Endodermal cell (in vitro differentiated cells): ENCODE data around the gene PRMT7. TPM values are rescaled to one million over a fixed set of nuclear protein-coding genes. Genes with fewer than 3 reads are reported as not detected.
A peak's percentile ranks its signal among the peaks of the same experiment; 100 is the strongest.

Experiments
- DNase-seq: peaks from one replicate; pipeline ENCODE4 v3.0.0-alpha.2; 2017
- H3K27ac ChIP-seq: 2 replicates; pipeline ENCODE4 v1.5.1; 2013; ENCODE audit warnings: mild to moderate bottlenecking, low read depth, low read length, moderate library complexity
- H3K27me3 ChIP-seq: 2 replicates; pipeline ENCODE4 v1.6.1; 2013; ENCODE audit warnings: mild to moderate bottlenecking, low read length, moderate library complexity; ENCODE audit not compliant: insufficient read depth, control insufficient read depth, poor library complexity, severe bottlenecking
- H3K36me3 ChIP-seq: 2 replicates; pipeline ENCODE4 v1.7.0; 2013; ENCODE audit warnings: mild to moderate bottlenecking, low read length, moderate library complexity; ENCODE audit not compliant: control insufficient read depth, insufficient read depth
- H3K4me1 ChIP-seq: one replicate; pipeline ENCODE4 v1.7.0; 2013; ENCODE audit warnings: low read length; ENCODE audit not compliant: control insufficient read depth, insufficient read depth
- H3K4me3 ChIP-seq: 2 replicates; pipeline ENCODE4 v1.5.1; 2013; ENCODE audit warnings: mild to moderate bottlenecking, low read length, moderate library complexity
- H3K9ac ChIP-seq: 2 replicates; pipeline ENCODE4 v1.6.1; 2013; ENCODE audit warnings: mild to moderate bottlenecking, low read length, moderate library complexity; ENCODE audit not compliant: poor library complexity, severe bottlenecking; ENCODE audit errors: extremely low read depth
- H3K9me3 ChIP-seq: 2 replicates; pipeline ENCODE4 v1.6.1; 2013; ENCODE audit warnings: mild to moderate bottlenecking, low read length, moderate library complexity; ENCODE audit not compliant: control insufficient read depth
- H3K27ac Mint-ChIP-seq: 2 replicates; pipeline ENCODE4 v1.8.0; 2020; ENCODE audit warnings: mixed read lengths
- H3K27me3 Mint-ChIP-seq: 2 replicates; pipeline ENCODE4 v1.8.0; 2021; ENCODE audit warnings: mild to moderate bottlenecking, mixed read lengths; ENCODE audit not compliant: insufficient read depth
- H3K36me3 Mint-ChIP-seq: 2 replicates; pipeline ENCODE4 v1.8.0; 2020; ENCODE audit warnings: low read depth, mixed read lengths
- H3K4me1 Mint-ChIP-seq: 2 replicates; pipeline ENCODE4 v1.8.0; 2020; ENCODE audit warnings: mixed read lengths
- H3K4me3 Mint-ChIP-seq: 2 replicates; pipeline ENCODE4 v1.8.0; 2020; ENCODE audit warnings: mild to moderate bottlenecking, moderate library complexity, mixed read lengths
- H3K9me3 Mint-ChIP-seq: 2 replicates; pipeline ENCODE4 v1.8.0; 2020; ENCODE audit warnings: mild to moderate bottlenecking, mixed read lengths
- WGBS, 2 experiments: methylation state at CpG; one replicate each; pipeline versions ENCODE4 v1.1.5 to v1.1.7; 2013; ENCODE audit warnings: missing lambda C conversion rate in 2 of 2, mixed read lengths in 1 of 2; ENCODE audit not compliant: insufficient coverage in 1 of 2, insufficient read length in 1 of 2; 5-methylcytosine and 5-hydroxymethylcytosine counted together
- total RNA-seq, 2 donors: library from RNA; stranded (reverse); fragmentation: NEBNext Ultra II Directional in 1 of 2; extraction: Animal tissue kit (Norgen Biotek cat#: 25700) in 1 of 2; gene quantifications; 2 replicates in 1 of 2; 3 replicates in 1 of 2; pipeline ENCODE4 v1.2.1, GENCODE V29; 2021
- TF ChIP-seq, protein P1 (sequence below): fragments of 200-600 bp; sonication (generic); conservative IDR thresholded peaks from 2 replicates; pipeline ENCODE4 v1.5.0; 2021; ENCODE audit warnings: antibody characterized with exemption, mild to moderate bottlenecking

Gene PRMT7
- total RNA-seq, 2 donors from 2014 or later: 63.9 to 68.5 TPM

DNA sequence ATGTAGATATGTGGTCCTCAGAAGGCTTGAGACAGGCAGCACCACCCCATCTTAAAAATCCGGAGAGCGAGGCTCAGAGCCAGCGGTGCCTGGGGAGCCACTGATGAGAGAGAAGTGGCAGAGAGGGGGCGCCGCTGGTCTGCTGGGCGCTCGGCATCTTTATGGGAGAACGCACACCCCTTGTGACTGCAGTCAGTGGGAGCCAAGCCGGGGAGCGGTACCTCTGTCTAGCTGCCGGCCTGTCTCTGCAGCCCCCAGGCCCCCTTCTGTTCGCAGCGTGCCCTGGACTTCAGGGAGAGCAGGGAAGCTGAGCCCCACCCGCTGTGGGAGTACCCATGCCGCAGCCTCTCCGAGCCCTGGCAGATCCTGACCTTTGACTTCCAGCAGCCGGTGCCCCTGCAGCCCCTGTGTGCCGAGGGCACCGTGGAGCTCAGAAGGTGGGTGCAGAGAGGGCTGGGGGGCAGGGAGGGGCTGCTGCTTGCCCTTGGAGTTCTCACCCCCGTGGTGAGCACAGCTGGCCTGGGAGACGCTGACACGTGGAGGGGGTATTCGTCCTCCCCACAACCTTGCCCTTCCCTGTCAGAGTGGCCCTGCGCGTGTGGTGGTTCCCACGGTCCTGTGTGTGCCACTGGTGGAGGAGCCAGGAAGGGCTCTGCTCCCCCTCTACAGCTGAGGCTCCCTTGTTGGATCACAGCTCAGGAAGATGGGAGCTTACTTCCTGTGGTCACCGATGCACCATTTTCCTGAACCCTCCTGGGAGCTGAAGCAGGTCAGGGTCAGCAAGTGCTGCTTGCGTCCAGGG is 44.8 kb downstream of the PRMT7 start:
- peaks cover 39% of the 10 kb centered on the region for H3K36me3 ChIP-seq
- WGBS, 2 experiments: 93 to 94% methylated on average over 19 to 28 of the region's 28 CpGs
- Mint-ChIP-seq H3K4me1 (no peaks in the 10 kb centered on the region), H3K27me3 (no peaks in the 10 kb centered on the region), H3K4me3 (no peak overlapping the region), H3K27ac (no peak overlapping the region), H3K9me3 (no peaks in the 10 kb centered on the region), H3K36me3 (peaks cover 37% of the 10 kb centered on the region)
- H3K9ac ChIP-seq: no peak overlapping the region
- no peak overlapping the region for H3K4me3 ChIP-seq
- no peaks in the 10 kb centered on the region for H3K9me3 ChIP-seq
- peak; percentile 79 for DNase-seq
- no peak overlapping the region for H3K27ac ChIP-seq
- no peaks in the 10 kb centered on the region for H3K27me3 ChIP-seq
- TF ChIP-seq, protein P1, sequence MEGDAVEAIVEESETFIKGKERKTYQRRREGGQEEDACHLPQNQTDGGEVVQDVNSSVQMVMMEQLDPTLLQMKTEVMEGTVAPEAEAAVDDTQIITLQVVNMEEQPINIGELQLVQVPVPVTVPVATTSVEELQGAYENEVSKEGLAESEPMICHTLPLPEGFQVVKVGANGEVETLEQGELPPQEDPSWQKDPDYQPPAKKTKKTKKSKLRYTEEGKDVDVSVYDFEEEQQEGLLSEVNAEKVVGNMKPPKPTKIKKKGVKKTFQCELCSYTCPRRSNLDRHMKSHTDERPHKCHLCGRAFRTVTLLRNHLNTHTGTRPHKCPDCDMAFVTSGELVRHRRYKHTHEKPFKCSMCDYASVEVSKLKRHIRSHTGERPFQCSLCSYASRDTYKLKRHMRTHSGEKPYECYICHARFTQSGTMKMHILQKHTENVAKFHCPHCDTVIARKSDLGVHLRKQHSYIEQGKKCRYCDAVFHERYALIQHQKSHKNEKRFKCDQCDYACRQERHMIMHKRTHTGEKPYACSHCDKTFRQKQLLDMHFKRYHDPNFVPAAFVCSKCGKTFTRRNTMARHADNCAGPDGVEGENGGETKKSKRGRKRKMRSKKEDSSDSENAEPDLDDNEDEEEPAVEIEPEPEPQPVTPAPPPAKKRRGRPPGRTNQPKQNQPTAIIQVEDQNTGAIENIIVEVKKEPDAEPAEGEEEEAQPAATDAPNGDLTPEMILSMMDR: peak; percentile 68
- H3K4me1 ChIP-seq: peaks cover 4% of the 10 kb centered on the region

DNA sequence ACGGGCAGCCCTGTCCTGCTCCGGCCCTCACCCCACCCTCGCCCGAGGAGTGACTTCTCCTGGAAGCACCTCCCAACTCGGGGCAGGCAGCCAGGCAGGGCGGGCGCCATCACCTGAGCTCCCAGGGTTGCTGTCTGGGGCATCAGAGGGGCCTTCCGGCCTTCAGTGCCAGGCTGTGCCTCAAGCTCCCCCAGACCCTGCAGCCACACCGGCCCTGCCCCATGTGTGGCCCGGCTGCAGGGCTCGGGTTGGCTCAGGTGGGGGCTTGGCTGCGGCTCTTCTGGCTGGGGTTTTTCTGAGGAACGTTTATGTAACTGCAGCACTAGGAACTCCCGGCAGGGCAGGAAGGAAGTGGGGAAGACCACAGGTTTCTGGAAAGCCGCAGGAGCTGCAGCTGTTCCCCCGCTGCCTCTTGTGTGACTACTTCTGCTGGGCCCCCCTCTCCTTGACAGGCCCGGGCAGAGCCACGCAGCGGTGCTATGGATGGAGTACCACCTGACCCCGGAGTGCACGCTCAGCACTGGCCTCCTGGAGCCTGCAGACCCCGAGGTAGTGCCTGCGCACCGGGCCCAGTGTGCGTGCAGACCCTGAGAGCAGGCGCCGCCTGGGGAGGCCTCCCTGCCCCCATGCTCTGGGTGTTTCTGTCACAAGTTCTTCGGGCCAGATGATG is 45.6 kb downstream of the PRMT7 start:
- Mint-ChIP-seq H3K36me3 (peaks cover 37% of the 10 kb centered on the region), H3K4me3 (no peak overlapping the region), H3K9me3 (no peaks in the 10 kb centered on the region), H3K27ac (no peak overlapping the region), H3K27me3 (no peaks in the 10 kb centered on the region), H3K4me1 (no peaks in the 10 kb centered on the region)
- TF ChIP-seq, protein P1: no peak
- no peaks in the 10 kb centered on the region for H3K9me3 ChIP-seq
- H3K4me1 ChIP-seq: peaks cover 4% of the 10 kb centered on the region
- no peaks in the 10 kb centered on the region for H3K27me3 ChIP-seq
- H3K4me3 ChIP-seq: no peak overlapping the region
- DNase-seq: no peak
- H3K36me3 ChIP-seq: peaks cover 36% of the 10 kb centered on the region
- WGBS, 2 experiments: 90 to 91% methylated on average over 11 to 28 of the region's 28 CpGs
- H3K27ac ChIP-seq: no peak overlapping the region
- H3K9ac ChIP-seq: no peak overlapping the region

DNA sequence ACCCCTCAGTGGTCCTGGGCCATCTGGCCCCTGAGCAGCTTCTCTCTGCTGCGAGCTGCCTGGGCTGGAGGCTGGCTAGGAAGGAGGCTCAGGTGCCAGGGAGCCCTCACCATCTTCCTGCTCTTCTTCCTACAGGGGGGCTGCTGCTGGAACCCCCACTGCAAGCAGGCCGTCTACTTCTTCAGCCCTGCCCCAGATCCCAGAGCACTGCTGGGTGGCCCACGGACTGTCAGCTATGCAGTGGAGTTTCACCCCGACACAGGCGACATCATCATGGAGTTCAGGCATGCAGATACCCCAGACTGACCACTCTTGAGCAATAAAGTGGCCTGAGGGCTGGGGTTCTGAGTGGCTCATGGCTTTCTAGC is 46.1 kb downstream of the PRMT7 start:
- Mint-ChIP-seq H3K36me3 (peaks cover 34% of the 10 kb centered on the region), H3K27ac (no peak overlapping the region), H3K9me3 (no peaks in the 10 kb centered on the region), H3K4me1 (no peaks in the 10 kb centered on the region), H3K27me3 (no peaks in the 10 kb centered on the region), H3K4me3 (no peak overlapping the region)
- no peak overlapping the region for H3K9ac ChIP-seq
- WGBS, 2 experiments: 96 to 100% methylated on average over 4 to 5 of the region's 5 CpGs
- H3K4me3 ChIP-seq: no peak overlapping the region
- peaks cover 36% of the 10 kb centered on the region for H3K36me3 ChIP-seq
- H3K9me3 ChIP-seq: no peaks in the 10 kb centered on the region
- H3K27me3 ChIP-seq: no peaks in the 10 kb centered on the region
- DNase-seq: no peak
- TF ChIP-seq, protein P1: no peak
- H3K4me1 ChIP-seq: no peaks in the 10 kb centered on the region
- no peak overlapping the region for H3K27ac ChIP-seq
